ENCODE data around the gene PHLPP2. TPM values are rescaled to one million over a fixed set of nuclear protein-coding genes. Genes with fewer than 3 reads are reported as not detected.

Gene PHLPP2
- total RNA-seq, 2 donors from 2014 or later: 5.0 to 21.2 TPM

- H3K27ac ChIP-seq: no peak overlapping the region
- DNase-seq (ENCODE audit: low spot score): no peak
Measured at GRCh38 chr16:71628810-71629209, 95.7 kb downstream of the PHLPP2 start.

GRCh38 chr16:71627731-71628181 lies 96.7 kb downstream of the PHLPP2 start:
- Histone ChIP-seq H3K9me3 (no peaks in the 10 kb centered on the region), H3K4me1 (replicated peaks) (no peaks in the 10 kb centered on the region), H3K27ac (no peak overlapping the region), H3K27me3 (replicated peaks; ENCODE audit: insufficient read depth) (no peaks in the 10 kb centered on the region), H3K4me3 (no peak overlapping the region), H3K36me3 (no peaks in the 10 kb centered on the region)
- DNase-seq (ENCODE audit: low spot score): no peak
- TF ChIP-seq POLR2AphosphoS5 (IDR thresholded peaks at IDR 0.05) (no peak), POLR2A (IDR thresholded peaks at IDR 0.05) (no peak), CTCF (IDR thresholded peaks at IDR 0.05) (no peak)
- WGBS: 72% methylated on average over 7 of the region's 7 CpGs
- intact Hi-C loops (cut with DNase I): no loop called here

More at GRCh38 chr16:71628810-71629209, 95.7 kb downstream of the PHLPP2 start:
- Histone ChIP-seq H3K36me3 (no peaks in the 10 kb centered on the region), H3K27me3 (replicated peaks; ENCODE audit: insufficient read depth) (no peaks in the 10 kb centered on the region), H3K4me1 (replicated peaks) (no peaks in the 10 kb centered on the region), H3K4me3 (no peak overlapping the region), H3K9me3 (no peaks in the 10 kb centered on the region)
- TF ChIP-seq CTCF (IDR thresholded peaks at IDR 0.05): no peak
- no peak for TF ChIP-seq POLR2A (IDR thresholded peaks at IDR 0.05)
- TF ChIP-seq POLR2AphosphoS5 (IDR thresholded peaks at IDR 0.05): no peak
- WGBS: 20% methylated on average over 5 of the region's 5 CpGs
- intact Hi-C loops (cut with DNase I): no loop called here

- peak overlapping the region; percentile 65 to 68 for H3K4me3 ChIP-seq
- H3K9me3 ChIP-seq: no peaks in the 10 kb centered on the region
- WGBS: 6% methylated on average over 13 of the region's 13 CpGs
- H3K4me1 ChIP-seq (replicated peaks): no peaks in the 10 kb centered on the region
- no peak for TF ChIP-seq POLR2AphosphoS5 (IDR thresholded peaks at IDR 0.05)
- peak; percentile 26 for TF ChIP-seq POLR2A (IDR thresholded peaks at IDR 0.05)
- TF ChIP-seq CTCF (IDR thresholded peaks at IDR 0.05): no peak
- DNase-seq (ENCODE audit: low spot score): peak; percentile 47
- H3K36me3 ChIP-seq: no peaks in the 10 kb centered on the region
- peak overlapping the region; percentile 79 to 82 for H3K27ac ChIP-seq
- H3K27me3 ChIP-seq (replicated peaks; ENCODE audit: insufficient read depth): no peaks in the 10 kb centered on the region
- intact Hi-C loops (cut with DNase I): no loop called here
Measured at GRCh38 chr16:71626858-71627213, 97.7 kb downstream of the PHLPP2 start.

- intact Hi-C loops (cut with DNase I): no loop called here
- WGBS: under 1% methylated on average over 83 of the region's 98 CpGs
- DNase-seq (ENCODE audit: low spot score): peak; percentile 94
- Histone ChIP-seq H3K27ac (peak within 1 kb of the TSS; percentile 79 to 82), H3K4me3 (peak within 1 kb of the TSS; percentile 65 to 68), H3K4me1 (replicated peaks) (no peaks in the 10 kb centered on the region), H3K36me3 (no peaks in the 10 kb centered on the region), H3K9me3 (no peaks in the 10 kb centered on the region), H3K27me3 (replicated peaks; ENCODE audit: insufficient read depth) (no peaks in the 10 kb centered on the region)
- TF ChIP-seq POLR2AphosphoS5 (IDR thresholded peaks at IDR 0.05) (peak; percentile 70), POLR2A (IDR thresholded peaks at IDR 0.05) (peak; percentile 74), CTCF (IDR thresholded peaks at IDR 0.05) (peak in 2 of 4 experiments; percentile 17 to 25)
Measured at GRCh38 chr16:71626018-71626857, 98.3 kb downstream of the PHLPP2 start, which contains the start of gene MARVELD3. MARVELD3 (plus strand) TSS chr16:71626184; CDS start chr16:71626230, 46 bp downstream.
